ENCODE results near the gene TRPM2.

GRCh38 chr21:44449473-44450363 lies 96.3 kb downstream of the TRPM2 start:
- TF ChIP-seq CREM (IDR thresholded peaks at IDR 0.05) (no peak), CREM (CRISPR knock-in tag; IDR thresholded peaks at IDR 0.05) (no peak), SP1 (IDR thresholded peaks at IDR 0.05) (no peak), SP1 (CRISPR knock-in tag; IDR thresholded peaks at IDR 0.05) (no peak), PHB2 (IDR thresholded peaks at IDR 0.05; ENCODE audit: partially characterized antibody) (no peak), ZUFSP (CRISPR knock-in tag; IDR thresholded peaks at IDR 0.05; ENCODE audit: borderline replicate concordance) (no peak), DZIP1 (CRISPR knock-in tag; IDR thresholded peaks at IDR 0.05) (no peak), GTF2F1 (IDR thresholded peaks at IDR 0.05; ENCODE audit: low read length) (no peak), ZNF136 (CRISPR knock-in tag; IDR thresholded peaks at IDR 0.05; ENCODE audit: low read depth) (no peak)

Measured in HepG2 (cell line).